Measurements from ENCODE around the gene PIGR.

Gene PIGR

GRCh38 chr1:206960676-206961386 lies 14.6 kb upstream of the PIGR start:
- DNase-seq, result no peak

DNA sequence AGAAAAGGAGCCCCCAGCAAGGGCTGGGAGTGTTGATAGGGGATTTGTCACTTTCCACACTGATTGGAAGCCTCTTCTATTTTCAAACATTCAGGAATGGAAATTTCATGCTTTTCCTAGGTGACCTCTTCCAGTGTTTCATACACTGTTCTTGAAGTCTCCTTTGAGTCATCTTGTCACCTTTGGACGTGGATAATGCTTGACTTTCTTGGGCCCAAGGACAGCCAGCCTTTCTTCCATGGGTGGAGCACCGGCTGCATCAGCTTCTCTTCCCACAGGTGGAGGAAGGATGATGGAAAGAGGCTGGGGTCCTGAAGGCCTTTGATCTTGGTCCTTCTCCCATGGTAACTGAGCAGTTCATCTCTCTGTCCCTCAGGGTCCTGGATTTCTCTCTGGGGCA lies 11.9 kb upstream of the PIGR start:
- no peak for DNase-seq

GRCh38 chr1:206957639-206958038 lies 11.4 kb upstream of the PIGR start:
- DNase-seq, result no peak

GRCh38 chr1:206955476-206956451 lies 9.5 kb upstream of the PIGR start:
- DNase-seq, result no peak

DNA sequence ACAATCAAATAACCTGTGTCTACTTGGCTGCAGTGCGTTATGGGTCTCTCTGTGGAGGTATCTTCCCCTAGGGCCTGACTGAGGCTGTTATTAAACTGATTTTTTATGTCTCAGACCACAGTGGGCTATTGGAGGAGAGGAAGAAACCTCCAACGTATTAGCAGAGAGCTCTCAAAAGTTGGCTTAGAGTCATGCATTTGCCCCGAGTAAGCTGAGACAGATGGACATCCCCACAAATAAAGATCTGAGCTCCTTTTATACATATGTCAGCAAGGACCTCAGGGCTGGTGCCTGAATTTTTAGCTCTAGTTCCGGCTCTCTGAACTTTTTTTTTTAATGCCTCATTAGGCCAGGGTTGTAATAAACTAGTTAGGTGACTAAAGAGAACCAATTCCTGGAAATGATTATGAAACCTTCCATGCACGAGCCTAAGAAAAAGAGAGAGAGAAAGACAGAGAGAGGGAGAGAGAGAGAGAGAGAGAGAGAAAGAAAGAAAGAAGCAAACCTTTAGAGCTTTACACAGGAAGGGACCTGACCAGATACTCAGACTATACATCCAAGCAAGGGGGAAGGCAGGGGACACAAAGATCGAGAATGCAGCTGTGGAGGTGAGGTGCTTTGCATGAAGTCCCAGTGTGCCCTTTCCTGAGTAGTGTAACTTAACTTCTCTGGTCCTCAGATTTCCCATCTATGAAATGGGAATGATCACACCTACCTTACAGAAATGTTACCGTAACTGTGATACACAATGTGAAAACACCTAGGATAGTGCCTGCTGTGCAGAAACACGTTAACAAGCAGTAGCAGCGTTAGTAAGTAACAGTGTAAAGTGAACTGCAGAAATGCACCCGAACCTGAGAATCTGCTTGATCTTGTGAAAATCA lies 8.4 kb upstream of the PIGR start:
- no peak for DNase-seq

DNA sequence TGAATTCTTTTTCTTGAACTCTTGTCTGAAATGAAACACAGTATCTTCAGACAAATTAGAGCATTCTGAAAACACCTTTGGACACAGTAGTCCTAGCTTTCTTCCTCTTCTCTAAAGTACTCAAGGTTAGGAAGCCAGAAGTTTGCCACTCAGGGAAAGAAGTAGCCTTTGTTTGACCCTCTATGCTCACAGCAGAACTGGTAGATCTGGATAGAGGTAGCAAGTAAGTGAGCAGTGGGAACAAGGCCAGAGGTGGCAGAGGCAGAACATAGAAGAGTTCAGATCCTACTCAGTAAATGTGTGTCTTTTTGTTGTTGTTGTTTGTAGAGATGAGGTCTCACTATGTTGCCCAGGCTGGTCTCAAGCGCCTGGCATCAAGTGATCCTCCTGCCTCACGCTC lies 7.4 kb upstream of the PIGR start:
- DNase-seq, result no peak

GRCh38 chr1:206953126-206953525 lies 6.9 kb upstream of the PIGR start:
- DNase-seq, result no peak

GRCh38 chr1:206952171-206952570 lies 5.9 kb upstream of the PIGR start:
- DNase-seq, result no peak

- no peak for DNase-seq
These were observed 5.2 kb upstream of the PIGR start for GRCh38 chr1:206951318-206952100.

GRCh38 chr1:206949641-206950040 lies 3.4 kb upstream of the PIGR start:
- no peak for DNase-seq

DNA sequence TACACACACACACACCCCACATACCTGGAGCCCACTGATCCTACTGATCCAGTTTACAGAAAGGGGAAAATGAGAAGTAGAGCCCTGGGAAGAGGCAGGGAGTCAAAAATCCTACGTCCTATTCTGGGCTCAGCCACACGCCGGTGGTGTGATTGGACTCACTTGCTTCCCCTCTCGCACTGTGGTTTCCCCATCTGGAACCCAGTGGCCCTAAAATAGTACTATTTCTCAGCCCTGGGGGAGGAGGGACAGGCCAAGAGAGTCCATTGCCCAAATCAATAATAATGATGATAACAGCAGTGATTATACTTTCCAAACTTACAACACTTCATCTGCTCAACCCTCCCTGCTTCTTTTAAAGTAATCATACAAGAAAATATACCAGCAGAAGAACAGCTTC lies 2.9 kb upstream of the PIGR start:
- no peak for DNase-seq

GRCh38 chr1:206947255-206947654 lies 989 bp upstream of the PIGR start:
- no peak for DNase-seq

DNA sequence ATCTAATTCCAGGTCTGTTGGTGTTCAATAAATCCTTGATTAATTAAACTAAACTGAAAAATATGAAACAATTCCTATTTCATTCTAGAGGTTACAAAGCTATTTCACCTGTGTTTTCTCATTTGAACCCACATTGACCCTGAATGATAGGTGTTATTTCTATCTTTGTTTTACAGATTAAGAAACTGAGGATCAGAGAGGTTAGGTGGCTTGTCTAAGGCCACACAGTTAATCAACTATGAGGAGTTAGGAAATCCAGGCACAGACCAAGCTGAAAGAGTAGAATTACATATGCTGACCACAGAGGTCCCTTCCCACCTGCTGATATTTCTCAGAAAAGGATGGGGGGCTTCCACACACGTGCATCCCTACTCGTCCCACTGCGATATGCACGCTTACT lies 487 bp downstream of the PIGR start:
- DNase-seq, result no peak

DNA sequence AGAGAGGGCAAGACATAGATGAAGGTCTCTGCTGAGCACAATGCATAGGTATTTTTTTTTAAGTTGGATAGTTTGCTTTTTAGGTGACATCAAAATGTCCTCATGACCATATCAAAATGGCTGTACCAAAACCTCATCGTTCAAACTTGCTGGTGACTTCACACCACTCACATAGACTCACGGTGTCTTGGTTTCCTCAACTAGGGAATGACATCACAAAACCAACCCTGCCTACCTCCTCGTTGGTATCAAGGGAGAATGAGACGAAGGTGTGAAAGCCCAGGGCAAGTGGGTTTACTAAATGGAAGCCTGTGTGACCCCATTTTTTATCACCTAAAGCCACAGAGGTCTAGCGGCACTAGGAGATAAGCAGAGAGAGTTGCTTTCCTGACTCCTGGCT lies 1.6 kb downstream of the PIGR start:
- no peak for DNase-seq

DNA sequence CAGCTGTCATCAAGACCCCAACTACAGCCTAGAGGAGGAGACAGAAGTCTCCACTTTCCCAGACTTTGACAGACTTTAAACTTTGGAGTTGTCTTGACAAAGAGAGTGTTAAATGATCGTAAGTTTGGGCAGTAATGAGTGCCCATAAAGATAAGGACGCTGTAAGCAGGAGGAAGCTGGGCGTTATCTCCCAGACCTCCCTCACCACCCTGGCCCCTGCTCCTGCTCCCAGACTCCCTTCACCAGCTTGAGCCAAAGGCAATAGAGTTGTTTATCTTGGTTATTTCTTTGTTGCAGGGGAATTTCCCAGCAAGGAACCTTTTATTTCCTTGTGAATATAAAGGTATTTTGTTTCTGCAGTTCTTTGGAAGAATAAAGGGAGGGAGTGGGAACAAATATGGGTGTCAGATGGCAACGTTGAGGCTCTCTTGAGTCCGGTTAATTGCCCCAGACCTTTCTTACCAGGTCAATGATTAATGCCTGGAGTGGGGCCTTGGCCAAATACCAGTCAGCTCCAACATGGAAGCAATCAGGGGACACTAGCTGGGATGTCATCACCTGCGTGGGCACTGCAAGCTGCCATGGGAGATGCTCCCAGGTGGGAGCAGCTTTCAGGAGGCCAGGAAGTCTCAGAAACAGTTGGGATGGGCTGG lies 4.4 kb downstream of the PIGR start:
- DNase-seq, result no peak

DNA sequence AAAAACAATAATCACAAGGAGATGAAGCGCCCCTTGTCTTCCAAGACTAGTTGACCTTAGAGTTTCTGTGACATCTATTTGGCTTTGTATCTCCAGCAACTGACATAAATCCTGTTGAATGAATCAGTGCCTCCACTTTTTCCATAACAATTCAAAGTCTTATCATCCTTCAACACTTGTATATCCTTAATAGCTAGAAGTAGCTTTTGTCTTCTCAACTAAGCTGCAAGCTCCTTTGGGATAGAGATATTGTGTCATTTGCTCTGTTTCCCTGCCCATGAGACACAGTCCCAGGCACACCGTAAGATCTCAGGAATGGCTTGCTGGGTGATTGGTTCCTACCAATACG lies 5.7 kb downstream of the PIGR start:
- DNase-seq, result no peak

- DNase-seq, result no peak
These were observed 6.3 kb downstream of the PIGR start for GRCh38 chr1:206939841-206940587.

DNA sequence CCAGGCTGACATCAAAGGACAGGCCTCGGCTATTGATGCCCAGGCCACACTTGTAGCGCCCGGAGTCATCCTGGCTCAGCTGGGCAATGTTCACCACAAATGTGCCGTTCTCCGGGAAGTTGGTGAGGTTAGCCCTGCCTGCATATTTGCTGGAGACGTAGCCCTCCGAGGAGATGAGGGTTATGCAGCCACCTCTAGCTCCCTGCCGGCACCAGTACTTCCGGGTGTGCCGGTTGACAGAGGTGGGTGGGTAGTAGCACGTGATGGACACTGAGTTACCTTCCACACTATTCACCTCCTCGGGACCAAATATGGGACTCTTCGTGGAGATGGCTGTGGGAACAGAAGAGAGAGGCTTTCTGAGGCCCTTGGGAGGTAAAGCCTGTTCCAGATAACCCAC lies 7.1 kb downstream of the PIGR start:
- DNase-seq, result no peak

DNA sequence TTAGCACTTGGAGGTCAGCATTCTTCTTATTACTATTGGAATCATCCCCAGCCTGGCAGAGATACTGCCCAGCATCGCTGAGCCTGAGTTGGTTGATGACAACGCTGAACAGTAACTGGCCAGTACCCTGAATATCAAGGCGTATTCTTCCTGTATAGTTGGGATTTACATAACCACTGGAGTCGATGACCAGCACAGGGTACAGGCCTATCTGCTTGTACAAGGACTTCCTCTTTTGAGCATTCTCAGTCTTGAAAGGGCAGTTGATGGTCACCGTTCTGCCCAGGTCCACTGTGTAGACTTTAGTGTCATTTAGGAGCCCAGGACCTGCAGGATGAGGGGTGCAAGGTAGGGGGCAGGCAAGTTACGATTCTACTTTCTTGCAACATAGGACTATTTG lies 8.8 kb downstream of the PIGR start:
- DNase-seq, result no peak

DNA sequence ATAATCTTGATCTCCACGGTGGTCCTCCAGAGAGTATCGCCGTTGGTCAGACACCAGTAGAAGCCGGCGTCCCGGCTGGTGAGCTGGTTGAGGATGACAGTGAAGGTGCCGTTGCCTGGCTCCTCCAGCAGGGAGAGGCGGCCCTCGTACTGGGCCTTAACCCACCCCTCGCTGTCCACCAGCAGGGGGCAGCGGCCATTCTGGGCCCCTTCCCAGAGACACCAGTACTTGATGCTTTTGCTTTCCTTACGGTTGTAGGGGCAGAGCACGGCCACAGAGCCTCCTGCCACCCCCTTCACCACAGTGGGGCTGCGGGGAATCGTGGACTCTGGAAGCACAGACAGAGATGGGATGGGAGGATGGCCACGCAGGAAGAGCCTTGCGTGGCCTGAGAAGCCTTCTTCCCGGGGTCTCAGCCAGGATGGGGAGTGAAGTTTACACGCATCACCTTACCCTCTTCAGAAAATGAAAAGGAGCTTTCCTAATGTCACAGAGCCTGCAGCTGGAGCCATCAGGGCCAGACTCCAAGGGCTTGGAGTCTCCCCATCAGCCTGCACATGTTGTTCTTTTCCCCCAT lies 10.7 kb downstream of the PIGR start:
- no peak for DNase-seq
